Spinal cord (tissue), 10 donors: ENCODE measurements around the gene ENAH. TPM values are rescaled to one million over a fixed set of nuclear protein-coding genes. Genes with fewer than 3 reads are reported as not detected.
A peak's percentile ranks its signal among the peaks of the same experiment; 100 is the strongest.

ENCODE experiments used
- DNase-seq, 6 donors: peaks; one replicate each; pipeline versions ENCODE4 v3.0.0 to v3.0.0-alpha.2; 2013 to 2015; ENCODE audit warnings: low spot score in 6 of 6, low read depth in 4 of 6
- H3K27ac ChIP-seq: one replicate; pipeline ENCODE4 v1.5.1; 2013; ENCODE audit warnings: low read depth, low read length, control low read depth
- H3K27me3 ChIP-seq: one replicate; pipeline ENCODE4 v1.6.1; 2013; ENCODE audit warnings: low read length; ENCODE audit not compliant: control insufficient read depth, insufficient read depth
- H3K36me3 ChIP-seq: one replicate; pipeline ENCODE4 v1.6.1; 2013; ENCODE audit warnings: low read length; ENCODE audit not compliant: control insufficient read depth, insufficient read depth
- H3K4me1 ChIP-seq: one replicate; pipeline ENCODE4 v1.6.1; 2013; ENCODE audit warnings: low read length; ENCODE audit not compliant: control insufficient read depth, insufficient read depth
- H3K4me3 ChIP-seq: one replicate; pipeline ENCODE4 v1.5.1; 2013; ENCODE audit warnings: low read depth, low read length, control low read depth
- H3K9me3 ChIP-seq: one replicate; pipeline ENCODE4 v1.6.1; 2013; ENCODE audit warnings: low read length; ENCODE audit not compliant: control insufficient read depth, insufficient read depth
- WGBS: methylation state at CpG from one replicate; pipeline ENCODE4 v1.1.5; 2013; ENCODE audit warnings: missing lambda C conversion rate; ENCODE audit not compliant: insufficient coverage; 5-methylcytosine and 5-hydroxymethylcytosine counted together
- polyA plus RNA-seq, 2 donors: library from polyadenylated mRNA; unstranded; fragments of 120-200 nt; gene quantifications; one replicate each; pipeline ENCODE4 v1.2.1, GENCODE V29; 2013; ENCODE audit not compliant: insufficient read length in 2 of 2
- total RNA-seq, 2 donors: library from RNA; depleted of rRNA in 1 of 2; stranded (reverse); fragments of 120-200 nt in 1 of 2; fragments of >200 nt in 1 of 2; gene quantifications; one replicate each; pipeline versions ENCODE4 v1.2.3 to v1.2.4, GENCODE V29; 2013 to 2014
- donor health status: healthy.

Gene ENAH
- total and polyA plus RNA-seq, 4 donors, result 78.8 to 129 (median 88.9) TPM

GRCh38 chr1:225678545-225678944, 25.6 kb upstream of the ENAH start:
- no CpG with 5 or more reads among the region's 2 CpGs for WGBS
- peak in 1 of 6 donors; percentile 30 for DNase-seq
- H3K4me3 ChIP-seq, result no peak overlapping the region
- no peaks in the 10 kb centered on the region for H3K36me3 ChIP-seq
- peaks cover 7% of the 10 kb centered on the region for H3K27me3 ChIP-seq
- H3K4me1 ChIP-seq, result peaks cover 8% of the 10 kb centered on the region
- H3K27ac ChIP-seq, result no peak overlapping the region
- H3K9me3 ChIP-seq, result no peaks in the 10 kb centered on the region

GRCh38 chr1:225677350-225678124, 24.6 kb upstream of the ENAH start:
- peak overlapping the region; percentile 12 for H3K4me3 ChIP-seq
- H3K4me1 ChIP-seq, result peaks cover 8% of the 10 kb centered on the region
- no peaks in the 10 kb centered on the region for H3K36me3 ChIP-seq
- H3K27me3 ChIP-seq, result peaks cover 7% of the 10 kb centered on the region
- DNase-seq, result peak in 2 of 6 donors; percentile 51 to 64
- 19% methylated on average over 33 of the region's 40 CpGs for whole genome bisulfite sequencing
- H3K27ac ChIP-seq, result no peak overlapping the region
- H3K9me3 ChIP-seq, result no peaks in the 10 kb centered on the region

GRCh38 chr1:225674381-225674780, 21.5 kb upstream of the ENAH start:
- DNase-seq, result no peak
- no CpG with 5 or more reads among the region's 2 CpGs for WGBS
- Histone ChIP-seq H3K4me3 (no peak overlapping the region), H3K36me3 (no peaks in the 10 kb centered on the region), H3K27ac (no peak overlapping the region), H3K9me3 (no peaks in the 10 kb centered on the region), H3K4me1 (peaks cover 8% of the 10 kb centered on the region), H3K27me3 (peaks cover 7% of the 10 kb centered on the region)

GRCh38 chr1:225670806-225671733, 18.1 kb upstream of the ENAH start:
- WGBS, result 67% methylated on average over 2 of the region's 4 CpGs
- no peaks in the 10 kb centered on the region for H3K4me1 ChIP-seq
- H3K9me3 ChIP-seq, result no peaks in the 10 kb centered on the region
- no peaks in the 10 kb centered on the region for H3K36me3 ChIP-seq
- H3K4me3 ChIP-seq, result no peak overlapping the region
- H3K27ac ChIP-seq, result no peak overlapping the region
- no peaks in the 10 kb centered on the region for H3K27me3 ChIP-seq
- no peak for DNase-seq

GRCh38 chr1:225670356-225670755, 17.4 kb upstream of the ENAH start:
- Histone ChIP-seq H3K27me3 (no peaks in the 10 kb centered on the region), H3K4me3 (no peak overlapping the region), H3K9me3 (no peaks in the 10 kb centered on the region), H3K4me1 (no peaks in the 10 kb centered on the region), H3K27ac (no peak overlapping the region), H3K36me3 (no peaks in the 10 kb centered on the region)
- 94% methylated on average over 2 of the region's 7 CpGs for WGBS
- no peak for DNase-seq

- Histone ChIP-seq H3K9me3 (no peaks in the 10 kb centered on the region), H3K36me3 (no peaks in the 10 kb centered on the region), H3K4me1 (no peaks in the 10 kb centered on the region), H3K4me3 (no peak overlapping the region), H3K27me3 (no peaks in the 10 kb centered on the region), H3K27ac (no peak overlapping the region)
- no CpG with 5 or more reads among the region's 1 CpG for WGBS
- no peak for DNase-seq
These were observed 15.3 kb upstream of the ENAH start for GRCh38 chr1:225668222-225668621.

GRCh38 chr1:225667362-225667761, 14.4 kb upstream of the ENAH start:
- Histone ChIP-seq H3K4me1 (no peaks in the 10 kb centered on the region), H3K27me3 (no peaks in the 10 kb centered on the region), H3K27ac (no peak overlapping the region), H3K36me3 (no peaks in the 10 kb centered on the region), H3K4me3 (no peak overlapping the region), H3K9me3 (no peaks in the 10 kb centered on the region)
- DNase-seq, result no peak
- 0% methylated on average over 1 of the region's 4 CpGs for WGBS

- Histone ChIP-seq H3K27ac (no peak overlapping the region), H3K4me3 (no peak overlapping the region), H3K36me3 (no peaks in the 10 kb centered on the region), H3K4me1 (no peaks in the 10 kb centered on the region), H3K27me3 (no peaks in the 10 kb centered on the region), H3K9me3 (no peaks in the 10 kb centered on the region)
- DNase-seq, result no peak
- WGBS, result 79% methylated on average over 4 of the region's 4 CpGs
These were observed 13.6 kb upstream of the ENAH start for GRCh38 chr1:225666495-225666894.

- Histone ChIP-seq H3K9me3 (no peaks in the 10 kb centered on the region), H3K27ac (no peak overlapping the region), H3K4me1 (no peaks in the 10 kb centered on the region), H3K36me3 (no peaks in the 10 kb centered on the region), H3K4me3 (no peak overlapping the region), H3K27me3 (no peaks in the 10 kb centered on the region)
- no CpG with 5 or more reads among the region's 2 CpGs for WGBS
- no peak for DNase-seq
These were observed 11.8 kb upstream of the ENAH start for GRCh38 chr1:225664762-225665161.
